ENCODE measurements around the gene TPGS1. TPM values are rescaled to one million over a fixed set of nuclear protein-coding genes. Genes with fewer than 3 reads are reported as not detected.

TPGS1 gene
- total RNA-seq, 2 donors from 2014 or later: 12.1 to 14.9 TPM

DNA sequence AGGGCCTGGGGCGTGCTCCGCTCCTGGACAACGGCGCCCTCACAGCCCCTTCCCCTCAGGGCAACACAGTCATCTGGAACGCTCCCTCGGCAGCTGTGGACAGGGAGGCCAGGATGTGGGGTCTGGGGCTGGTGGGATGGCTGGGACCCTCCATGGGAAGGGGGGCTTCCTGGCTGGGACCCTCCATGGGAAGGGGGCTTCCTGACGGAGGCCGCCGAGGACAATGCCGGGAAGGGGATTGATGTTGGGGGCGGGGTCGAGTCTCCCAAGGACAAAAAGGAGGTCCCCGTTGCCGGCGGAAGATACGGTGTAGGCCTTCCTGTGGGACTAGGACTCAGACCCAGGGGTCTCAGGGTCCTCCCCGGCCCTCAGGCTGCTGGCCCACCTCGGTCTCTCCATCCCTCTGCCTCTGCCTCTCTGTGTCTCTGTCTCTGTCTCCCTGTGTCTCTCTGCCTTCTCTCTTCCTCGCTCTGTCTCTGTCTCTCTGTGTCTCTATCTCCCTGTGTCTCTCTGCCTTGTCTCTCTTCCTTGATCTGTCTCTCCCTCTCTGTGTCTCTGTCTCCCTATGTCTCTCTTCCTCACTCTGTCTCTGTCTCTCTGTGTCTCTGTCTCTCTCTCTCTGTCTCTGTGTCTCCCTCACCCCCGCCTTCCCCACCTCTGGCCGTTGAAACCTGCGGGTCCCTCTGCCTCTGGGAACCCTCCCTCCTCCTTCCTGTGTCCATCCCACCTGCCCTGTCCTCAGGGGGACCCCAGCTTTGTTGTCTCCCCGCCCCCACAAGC, 13.7 kb upstream of the TPGS1 start:
- ATAC-seq (no peak), DNase-seq (no peak)
- intact Hi-C loops (cut with DNase I): no loop called here

DNA sequence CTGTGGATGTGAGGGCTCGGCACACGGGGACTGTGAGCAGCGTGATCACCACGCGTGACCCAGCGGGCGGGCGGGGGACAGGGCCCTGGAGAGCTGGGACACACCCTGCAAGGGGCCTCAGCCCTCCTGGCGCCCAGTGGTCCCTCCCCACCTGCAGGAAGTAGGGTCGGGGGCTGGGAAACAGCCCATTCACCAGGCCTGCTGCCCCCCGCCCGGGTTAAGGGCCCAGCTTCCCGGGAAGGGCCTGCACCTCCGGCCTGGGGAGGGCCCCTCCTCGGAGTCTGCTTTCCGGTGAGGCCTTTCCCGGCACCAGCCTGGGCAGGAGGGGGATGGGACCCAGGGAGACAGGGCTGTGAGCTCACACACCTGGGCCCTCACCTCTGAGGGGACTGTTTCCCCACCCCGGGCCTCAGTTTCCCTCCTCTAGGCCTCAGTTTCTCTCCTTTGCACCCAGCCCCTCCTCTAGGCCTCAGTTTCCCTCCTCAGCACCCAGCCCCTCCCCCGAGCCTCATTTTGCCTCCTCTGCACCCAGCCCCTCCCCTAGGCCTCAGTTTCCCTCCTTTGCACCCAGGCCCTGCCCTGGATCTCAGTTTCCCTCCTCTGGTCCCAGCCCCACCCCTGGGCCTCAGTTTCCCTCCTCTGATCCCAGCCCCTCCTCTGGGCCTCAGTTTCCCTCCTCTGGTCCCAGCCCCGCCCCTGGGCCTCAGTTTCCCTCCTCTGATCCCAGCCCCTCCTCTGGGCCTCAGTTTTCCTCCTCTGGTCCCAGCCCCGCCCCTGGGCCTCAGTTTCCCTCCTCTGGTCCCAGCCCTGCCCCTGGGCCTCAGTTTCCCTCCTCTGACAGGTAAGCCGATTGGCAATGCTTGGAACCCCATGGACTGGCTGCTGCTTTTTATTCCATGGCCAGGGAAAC, 12.9 kb upstream of the TPGS1 start:
- intact Hi-C loops (cut with DNase I): no loop called here
- DNase-seq: no peak
- ATAC-seq: no peak

DNA sequence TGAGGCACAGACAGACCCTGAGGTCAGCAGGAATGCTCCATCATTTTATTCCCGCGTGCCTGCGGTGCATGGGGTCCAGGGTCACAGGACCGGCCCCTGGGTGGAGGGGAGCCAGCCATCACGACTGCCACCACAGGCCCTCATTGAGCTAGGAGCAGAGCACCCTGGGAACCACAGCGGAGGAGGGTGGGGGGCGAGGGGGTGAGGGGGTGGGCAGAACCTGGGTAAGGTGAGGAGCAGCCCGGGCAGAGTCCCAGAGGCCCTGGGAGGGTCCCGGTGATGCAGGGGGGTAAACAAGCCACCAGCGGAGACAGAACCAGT, 12.3 kb upstream of the TPGS1 start:
- ATAC-seq (no peak), DNase-seq (no peak)
- intact Hi-C loops (cut with DNase I): no loop called here

DNA sequence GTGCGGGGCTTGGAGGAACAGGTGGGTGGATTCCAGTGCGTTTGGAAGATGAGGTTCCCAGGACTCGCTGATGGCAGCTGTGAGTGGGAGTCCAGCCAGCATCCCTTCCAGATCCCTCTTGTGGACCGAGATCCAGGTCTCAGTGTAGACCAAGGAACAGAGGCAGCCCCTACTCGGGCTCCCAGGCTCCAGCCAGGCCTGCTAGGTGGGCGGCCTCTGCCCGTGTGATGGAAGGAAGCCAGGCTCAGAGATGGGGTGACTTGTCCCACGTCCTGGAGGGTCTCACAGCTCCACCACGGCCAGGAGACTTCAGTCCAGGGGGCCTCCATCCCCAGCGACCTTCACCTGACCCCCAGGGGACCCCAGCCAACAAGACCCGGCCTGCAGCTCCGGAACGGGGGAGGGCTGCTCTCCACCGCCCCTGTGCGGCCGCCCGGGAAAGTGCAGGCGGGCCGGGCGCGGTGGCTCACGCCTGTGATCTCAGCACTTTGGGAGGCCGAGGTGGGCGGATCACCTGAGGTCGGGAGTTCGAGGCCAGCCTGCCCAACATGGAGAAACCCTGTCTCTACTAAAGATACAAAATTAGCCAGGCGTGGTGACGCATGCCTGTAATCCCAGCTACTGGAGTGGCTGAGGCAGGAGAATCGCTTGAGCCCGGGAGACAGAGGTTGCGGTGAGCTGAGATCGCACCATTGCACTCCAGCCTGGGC, 11.7 kb upstream of the TPGS1 start:
- DNase-seq (no peak), ATAC-seq (peak in 1 of 2 donors; percentile 20)
- intact Hi-C loops (cut with DNase I): no loop called here

DNA sequence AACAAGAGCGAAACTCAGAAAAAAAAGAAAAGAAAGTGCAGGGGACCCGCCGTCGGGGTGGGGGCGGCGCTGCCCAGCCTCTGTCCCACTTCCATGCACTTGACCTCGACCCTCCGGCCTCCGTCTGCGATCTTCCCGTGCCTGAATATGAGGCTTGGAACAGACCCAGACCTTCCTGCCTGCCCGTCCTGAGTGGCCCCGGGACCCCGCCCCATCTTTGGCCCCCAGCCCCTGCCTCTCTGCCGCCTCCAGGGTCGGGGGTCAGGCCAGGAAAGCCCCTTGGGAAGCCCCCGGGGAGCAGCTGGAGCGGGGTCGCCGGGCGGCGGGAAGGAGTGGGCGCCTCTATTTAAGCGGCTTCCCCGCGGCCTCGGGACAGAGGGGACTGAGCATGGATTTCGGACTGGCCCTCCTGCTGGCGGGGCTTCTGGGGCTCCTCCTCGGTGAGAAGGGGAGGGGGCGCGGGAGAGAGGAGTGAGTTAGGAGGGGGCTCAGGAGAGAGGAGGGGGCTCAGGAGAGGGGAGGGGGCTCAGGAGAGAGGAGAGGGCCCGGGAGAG, 11.1 kb upstream of the TPGS1 start, which contains the start of gene MADCAM1:
Gene MADCAM1 (plus strand): TSS at position 375 of the 554 bp plus-strand sequence. CDS start 14 bp downstream, at position 389.
- intact Hi-C loops (cut with DNase I): no loop called here
- no peak for DNase-seq
- no peak for ATAC-seq

DNA sequence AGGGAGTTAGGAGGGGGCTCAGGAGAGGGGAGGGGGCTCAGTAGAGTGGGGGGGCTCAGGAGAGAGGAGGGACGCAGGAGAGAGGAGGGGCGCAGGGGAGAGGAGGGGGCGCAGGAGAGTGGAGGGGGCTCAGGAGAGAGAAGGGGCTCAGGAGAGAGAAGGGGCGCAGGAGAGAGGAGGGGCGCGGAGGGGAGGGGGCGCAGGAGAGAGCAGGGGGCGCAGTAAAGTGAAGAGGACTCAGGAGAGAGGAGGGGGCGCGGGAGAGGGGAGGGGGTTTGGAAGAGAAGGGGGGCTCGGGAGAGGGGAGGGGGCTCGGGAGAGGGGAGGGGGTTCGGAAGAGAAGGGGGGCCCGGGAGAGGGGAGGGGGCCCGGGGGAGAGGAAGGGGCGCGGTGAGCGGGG, 10.3 kb upstream of the TPGS1 start:
- intact Hi-C loops (cut with DNase I): no loop called here
- no peak for ATAC-seq
- no peak for DNase-seq

DNA sequence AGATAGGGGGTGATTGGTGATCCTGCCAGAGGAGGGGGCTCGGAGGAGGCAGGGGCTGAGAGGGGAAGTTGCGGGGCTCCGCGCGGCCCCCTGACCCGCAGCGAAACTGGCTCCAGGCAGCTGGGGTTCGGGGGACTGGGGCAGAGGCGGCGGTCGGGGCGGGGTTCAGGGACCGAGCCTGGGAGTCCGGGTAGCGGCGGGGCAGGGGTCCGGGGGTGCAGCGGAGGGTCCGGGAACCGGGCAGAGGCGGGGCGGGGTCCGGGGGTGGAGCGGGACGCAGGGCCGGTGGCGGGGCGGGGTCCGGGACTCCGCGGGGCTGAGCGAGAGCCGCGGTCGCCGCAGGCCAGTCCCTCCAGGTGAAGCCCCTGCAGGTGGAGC, 9.8 kb upstream of the TPGS1 start:
- no peak for ATAC-seq
- intact Hi-C loops (cut with DNase I): no loop called here
- DNase-seq: no peak

DNA sequence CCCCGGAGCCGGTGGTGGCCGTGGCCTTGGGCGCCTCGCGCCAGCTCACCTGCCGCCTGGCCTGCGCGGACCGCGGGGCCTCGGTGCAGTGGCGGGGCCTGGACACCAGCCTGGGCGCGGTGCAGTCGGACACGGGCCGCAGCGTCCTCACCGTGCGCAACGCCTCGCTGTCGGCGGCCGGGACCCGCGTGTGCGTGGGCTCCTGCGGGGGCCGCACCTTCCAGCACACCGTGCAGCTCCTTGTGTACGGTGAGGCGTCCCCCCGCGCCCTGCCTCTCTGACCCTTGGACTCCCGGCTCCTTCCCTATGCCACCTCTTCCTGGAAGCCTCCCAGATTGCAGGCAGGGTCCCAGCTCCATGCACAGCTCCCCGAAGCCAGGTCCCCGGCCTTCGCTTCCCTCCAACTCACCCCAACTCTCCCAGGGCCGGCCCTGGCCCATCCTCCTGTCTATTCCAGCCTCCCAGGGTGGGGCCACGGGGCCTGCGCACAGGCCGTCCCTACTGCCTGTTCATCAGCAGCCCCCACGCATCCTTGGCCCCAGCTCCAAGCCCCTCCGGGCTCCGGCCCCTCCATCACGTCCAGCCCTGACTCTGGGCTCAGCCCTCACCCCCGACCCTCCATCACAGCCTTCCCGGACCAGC, 9.3 kb upstream of the TPGS1 start:
- intact Hi-C loops (cut with DNase I): no loop called here
- ATAC-seq (peak in 1 of 2 donors; percentile 7), DNase-seq (peak; percentile 20)

DNA sequence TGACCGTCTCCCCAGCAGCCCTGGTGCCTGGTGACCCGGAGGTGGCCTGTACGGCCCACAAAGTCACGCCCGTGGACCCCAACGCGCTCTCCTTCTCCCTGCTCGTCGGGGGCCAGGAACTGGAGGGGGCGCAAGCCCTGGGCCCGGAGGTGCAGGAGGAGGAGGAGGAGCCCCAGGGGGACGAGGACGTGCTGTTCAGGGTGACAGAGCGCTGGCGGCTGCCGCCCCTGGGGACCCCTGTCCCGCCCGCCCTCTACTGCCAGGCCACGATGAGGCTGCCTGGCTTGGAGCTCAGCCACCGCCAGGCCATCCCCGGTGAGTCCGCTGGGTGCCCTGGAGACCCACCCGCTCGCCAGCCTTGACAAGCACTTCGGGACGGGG, 8.8 kb upstream of the TPGS1 start:
- no peak for DNase-seq
- intact Hi-C loops (cut with DNase I): no loop called here
- ATAC-seq: no peak

DNA sequence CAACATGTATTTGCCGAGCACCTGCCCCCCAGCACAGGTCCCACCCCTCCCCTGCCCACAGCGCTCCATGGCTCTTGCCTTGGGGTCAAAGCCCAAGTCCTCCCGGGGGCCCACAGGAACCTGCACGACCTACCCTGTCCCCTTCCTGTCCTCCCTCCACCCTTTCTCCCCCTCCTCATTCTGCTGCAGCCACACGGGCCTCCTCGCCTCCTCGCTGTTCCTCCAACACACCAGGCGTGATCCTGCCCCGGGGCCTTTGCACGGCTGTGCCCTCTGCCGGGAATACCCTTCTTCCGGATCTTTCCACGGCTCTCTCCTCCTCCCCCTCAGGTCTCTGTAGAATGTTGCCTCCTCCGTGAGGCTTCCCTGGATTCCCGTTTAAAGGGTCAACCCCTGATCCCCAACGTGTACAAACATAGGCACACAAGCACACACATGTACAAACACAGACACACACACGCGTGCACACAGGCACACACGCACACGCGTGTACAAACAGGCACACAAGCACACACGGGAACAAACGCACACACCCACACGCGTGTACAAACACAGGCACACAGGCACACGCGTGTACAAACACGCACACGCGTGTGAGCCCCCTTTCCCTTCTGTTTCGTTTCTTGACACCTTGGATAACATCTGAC, 8.2 kb upstream of the TPGS1 start:
- ATAC-seq (no peak), DNase-seq (no peak)
- intact Hi-C loops (cut with DNase I): no loop called here

DNA sequence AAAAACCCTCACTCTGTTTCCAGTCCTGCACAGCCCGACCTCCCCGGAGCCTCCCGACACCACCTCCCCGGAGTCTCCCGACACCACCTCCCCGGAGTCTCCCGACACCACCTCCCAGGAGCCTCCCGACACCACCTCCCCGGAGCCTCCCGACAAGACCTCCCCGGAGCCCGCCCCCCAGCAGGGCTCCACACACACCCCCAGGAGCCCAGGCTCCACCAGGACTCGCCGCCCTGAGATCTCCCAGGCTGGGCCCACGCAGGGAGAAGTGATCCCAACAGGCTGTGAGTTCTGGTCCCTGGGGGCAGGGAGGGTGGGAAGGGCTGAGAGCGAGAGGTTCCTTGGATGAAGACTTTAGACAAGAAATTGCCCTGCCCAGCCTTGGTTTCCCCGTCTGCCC, 5.7 kb upstream of the TPGS1 start:
- DNase-seq (no peak), ATAC-seq (no peak)
- intact Hi-C loops (cut with DNase I): no loop called here

DNA sequence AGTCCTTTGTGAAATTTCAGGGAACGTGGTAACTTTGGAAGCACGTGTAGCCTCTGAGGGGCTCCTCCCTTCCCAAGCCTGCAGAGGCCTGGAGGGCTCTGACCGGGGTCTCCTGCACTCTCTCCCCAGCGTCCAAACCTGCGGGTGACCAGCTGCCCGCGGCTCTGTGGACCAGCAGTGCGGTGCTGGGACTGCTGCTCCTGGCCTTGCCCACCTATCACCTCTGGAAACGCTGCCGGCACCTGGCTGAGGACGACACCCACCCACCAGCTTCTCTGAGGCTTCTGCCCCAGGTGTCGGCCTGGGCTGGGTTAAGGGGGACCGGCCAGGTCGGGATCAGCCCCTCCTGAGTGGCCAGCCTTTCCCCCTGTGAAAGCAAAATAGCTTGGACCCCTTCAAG, 2.7 kb upstream of the TPGS1 start:
- no peak for DNase-seq
- no peak for ATAC-seq

DNA sequence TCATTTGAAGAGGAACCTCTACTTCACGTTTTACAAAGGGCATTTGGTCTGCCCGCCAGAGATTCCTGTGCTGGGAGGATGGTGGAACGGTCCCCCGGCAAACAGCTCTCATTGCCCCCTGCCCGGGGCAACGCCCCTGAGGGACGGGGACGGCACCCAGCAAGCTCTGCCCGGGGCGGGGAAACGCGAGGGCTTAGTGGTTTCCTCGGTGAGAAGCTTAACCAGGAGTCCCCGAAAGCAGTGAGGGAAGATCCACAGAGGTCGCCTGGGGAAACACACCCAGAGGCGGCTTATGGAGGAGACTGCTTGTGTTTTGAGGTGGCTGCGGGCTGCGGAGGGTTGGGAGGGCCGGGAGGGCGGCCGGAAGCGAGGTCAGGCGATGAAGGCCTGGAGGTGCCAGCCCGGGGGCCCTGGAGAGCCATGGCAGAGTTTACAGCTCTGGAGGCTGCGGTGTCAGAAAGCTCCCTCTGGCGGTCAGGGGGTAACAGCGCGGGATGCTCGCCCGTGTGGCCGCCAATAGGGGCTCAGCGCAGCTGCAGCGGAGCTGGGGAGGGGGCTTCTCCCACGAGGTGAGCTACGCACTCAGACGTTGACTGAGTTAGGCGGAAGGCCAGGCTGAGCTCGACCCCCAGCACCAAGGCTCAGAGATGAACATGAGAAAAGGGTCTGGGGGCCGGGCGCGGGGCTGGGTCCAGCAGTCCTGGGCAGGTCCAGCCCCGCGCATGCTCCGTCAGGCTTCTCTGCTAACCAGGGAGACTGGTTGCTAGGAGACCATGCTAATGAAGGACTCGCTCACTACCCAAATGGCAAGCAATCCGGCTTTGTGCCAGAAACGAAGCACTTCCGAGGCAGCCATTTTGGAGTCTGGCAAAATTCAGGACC, 652 bp upstream of the TPGS1 start:
- peak; percentile 92 to 93 for ATAC-seq
- DNase-seq: peak; percentile 99
- intact Hi-C loops (cut with DNase I): no loop called here

More for the DNA sequence above, 2.7 kb upstream of the TPGS1 start:
- intact Hi-C loops (cut with DNase I): no loop called here

DNA sequence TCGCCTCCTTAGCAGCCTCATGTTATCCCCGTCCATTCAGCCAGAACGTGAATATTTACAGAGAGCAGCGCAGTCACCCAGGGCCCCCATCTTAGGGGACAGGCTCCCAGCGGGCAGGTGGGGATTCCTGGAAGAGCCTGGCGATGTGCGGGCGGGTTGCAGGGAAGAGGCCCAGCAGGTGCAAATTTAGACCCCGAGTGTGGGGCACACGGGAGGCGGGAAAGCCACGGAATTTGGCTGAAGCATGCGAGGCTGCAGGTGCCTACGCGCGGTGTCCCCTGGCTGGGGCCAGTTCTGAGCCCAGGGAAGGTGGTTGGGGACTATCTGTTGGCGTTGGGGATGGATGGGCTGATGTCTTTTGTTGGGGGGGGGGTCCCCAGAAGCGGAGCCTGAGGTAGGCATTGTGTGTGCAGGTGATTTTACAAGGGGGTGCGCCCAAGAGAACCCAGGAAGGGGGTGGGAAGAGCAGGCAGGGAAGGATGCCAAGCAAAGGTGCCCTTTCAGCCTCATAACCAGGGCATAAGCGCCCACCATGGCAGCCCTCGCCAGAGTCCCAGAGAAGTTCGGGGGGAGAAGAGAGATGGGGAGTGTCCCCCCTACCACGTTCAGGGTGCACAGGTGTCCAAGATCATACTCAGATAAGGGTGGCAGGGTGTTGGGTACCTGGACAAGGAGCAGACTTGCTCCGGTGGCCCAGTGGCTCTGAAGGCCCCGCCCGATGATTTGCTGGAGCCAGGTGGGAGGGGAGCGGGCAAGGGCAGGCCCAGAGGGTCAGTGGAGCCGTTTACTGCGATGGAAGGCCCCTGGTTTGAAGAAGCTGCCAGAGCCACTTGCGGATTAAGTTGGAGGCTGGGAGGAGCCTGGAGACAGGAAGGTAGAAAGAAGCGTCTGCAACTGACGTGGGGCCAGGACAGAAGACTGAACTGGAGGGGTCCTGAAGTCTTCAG, 1.2 kb downstream of the TPGS1 start:
- no peak for ATAC-seq
- intact Hi-C loops (cut with DNase I): no loop called here
- DNase-seq: no peak

DNA sequence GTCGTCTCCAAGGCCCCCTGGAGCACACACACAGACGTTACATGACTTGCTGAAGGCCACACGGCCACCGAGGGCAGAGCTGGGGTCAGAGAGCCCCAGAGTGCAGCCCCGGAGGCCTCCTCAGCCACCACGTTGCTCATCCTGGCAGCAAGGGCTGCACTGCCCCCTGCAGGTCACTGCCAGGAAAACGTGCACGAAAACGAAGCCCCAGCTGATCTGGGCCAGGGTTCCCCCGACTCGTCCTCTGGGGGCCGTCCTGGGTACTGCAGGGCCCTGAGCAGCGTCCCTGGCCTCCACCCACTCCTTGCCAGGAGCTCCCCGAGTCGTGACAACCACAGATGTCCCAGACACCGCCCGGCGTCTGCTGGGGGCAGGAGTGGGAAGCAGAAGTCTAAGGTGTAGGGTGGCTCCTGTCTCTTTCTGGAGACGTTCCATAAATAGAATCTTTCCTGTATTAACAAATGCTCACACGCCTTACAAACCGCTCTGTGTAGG, 3.4 kb downstream of the TPGS1 start:
- peak; percentile 84 for DNase-seq
- intact Hi-C loops (cut with DNase I): no loop called here
- peak; percentile 0 to 2 for ATAC-seq

DNA sequence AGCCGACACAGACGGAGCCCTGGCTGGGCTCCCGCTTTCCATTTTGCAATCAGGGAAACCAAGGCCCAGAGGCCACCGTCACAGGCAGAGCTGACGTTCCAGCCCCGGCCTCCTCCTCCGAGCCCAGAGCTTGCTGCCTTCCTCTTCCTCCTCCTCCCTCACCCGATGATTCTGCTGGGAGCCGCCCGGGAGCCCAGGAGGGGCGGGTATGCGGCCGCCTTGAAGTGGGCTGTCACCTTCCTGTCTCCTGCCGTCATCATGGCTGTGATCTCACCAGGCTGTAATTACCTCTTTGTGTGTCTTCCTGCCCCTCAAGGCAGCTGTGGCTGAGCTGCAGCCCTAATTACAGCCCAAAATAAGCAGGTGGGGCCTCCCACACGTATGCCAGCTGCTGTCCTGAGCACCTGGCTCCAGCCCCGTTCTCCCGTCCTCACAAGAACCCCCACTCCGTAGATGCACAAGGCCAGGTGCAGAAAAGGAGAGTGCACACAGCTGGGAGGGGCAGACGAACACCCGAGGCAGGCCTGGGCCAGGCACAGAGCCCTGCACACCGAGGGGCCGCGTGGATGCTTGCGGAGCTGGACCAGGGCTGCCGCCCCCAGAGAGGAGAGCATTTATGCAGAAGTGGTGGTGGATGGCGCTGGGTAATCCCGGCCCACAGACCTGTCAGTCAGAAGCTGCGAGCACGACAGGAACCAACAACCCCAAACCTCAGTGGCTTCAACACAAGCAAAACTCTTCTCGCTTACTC, 4.0 kb downstream of the TPGS1 start:
- intact Hi-C loops (cut with DNase I): no loop called here
- no peak for ATAC-seq
- peak; percentile 72 for DNase-seq

Data from left cardiac atrium (tissue), 4 donors.